HG03095 (cell line): Measurements from ENCODE around the gene RTN3.
"Not testable (repeated sequence)": the region's sequence is repeated elsewhere in the genome, so short reads cannot be mapped to it uniquely, and the experiment has no call there.

Source experiments
- ATAC-seq: cut with Tn5 transposase; IDR thresholded peaks from one replicate; pipeline ENCODE4 v1.9.1; 2021; ENCODE audit warnings: moderate library complexity; ENCODE audit not compliant: unreplicated experiment

The RTN3 gene, protein sequence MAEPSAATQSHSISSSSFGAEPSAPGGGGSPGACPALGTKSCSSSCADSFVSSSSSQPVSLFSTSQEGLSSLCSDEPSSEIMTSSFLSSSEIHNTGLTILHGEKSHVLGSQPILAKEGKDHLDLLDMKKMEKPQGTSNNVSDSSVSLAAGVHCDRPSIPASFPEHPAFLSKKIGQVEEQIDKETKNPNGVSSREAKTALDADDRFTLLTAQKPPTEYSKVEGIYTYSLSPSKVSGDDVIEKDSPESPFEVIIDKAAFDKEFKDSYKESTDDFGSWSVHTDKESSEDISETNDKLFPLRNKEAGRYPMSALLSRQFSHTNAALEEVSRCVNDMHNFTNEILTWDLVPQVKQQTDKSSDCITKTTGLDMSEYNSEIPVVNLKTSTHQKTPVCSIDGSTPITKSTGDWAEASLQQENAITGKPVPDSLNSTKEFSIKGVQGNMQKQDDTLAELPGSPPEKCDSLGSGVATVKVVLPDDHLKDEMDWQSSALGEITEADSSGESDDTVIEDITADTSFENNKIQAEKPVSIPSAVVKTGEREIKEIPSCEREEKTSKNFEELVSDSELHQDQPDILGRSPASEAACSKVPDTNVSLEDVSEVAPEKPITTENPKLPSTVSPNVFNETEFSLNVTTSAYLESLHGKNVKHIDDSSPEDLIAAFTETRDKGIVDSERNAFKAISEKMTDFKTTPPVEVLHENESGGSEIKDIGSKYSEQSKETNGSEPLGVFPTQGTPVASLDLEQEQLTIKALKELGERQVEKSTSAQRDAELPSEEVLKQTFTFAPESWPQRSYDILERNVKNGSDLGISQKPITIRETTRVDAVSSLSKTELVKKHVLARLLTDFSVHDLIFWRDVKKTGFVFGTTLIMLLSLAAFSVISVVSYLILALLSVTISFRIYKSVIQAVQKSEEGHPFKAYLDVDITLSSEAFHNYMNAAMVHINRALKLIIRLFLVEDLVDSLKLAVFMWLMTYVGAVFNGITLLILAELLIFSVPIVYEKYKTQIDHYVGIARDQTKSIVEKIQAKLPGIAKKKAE

DNA sequence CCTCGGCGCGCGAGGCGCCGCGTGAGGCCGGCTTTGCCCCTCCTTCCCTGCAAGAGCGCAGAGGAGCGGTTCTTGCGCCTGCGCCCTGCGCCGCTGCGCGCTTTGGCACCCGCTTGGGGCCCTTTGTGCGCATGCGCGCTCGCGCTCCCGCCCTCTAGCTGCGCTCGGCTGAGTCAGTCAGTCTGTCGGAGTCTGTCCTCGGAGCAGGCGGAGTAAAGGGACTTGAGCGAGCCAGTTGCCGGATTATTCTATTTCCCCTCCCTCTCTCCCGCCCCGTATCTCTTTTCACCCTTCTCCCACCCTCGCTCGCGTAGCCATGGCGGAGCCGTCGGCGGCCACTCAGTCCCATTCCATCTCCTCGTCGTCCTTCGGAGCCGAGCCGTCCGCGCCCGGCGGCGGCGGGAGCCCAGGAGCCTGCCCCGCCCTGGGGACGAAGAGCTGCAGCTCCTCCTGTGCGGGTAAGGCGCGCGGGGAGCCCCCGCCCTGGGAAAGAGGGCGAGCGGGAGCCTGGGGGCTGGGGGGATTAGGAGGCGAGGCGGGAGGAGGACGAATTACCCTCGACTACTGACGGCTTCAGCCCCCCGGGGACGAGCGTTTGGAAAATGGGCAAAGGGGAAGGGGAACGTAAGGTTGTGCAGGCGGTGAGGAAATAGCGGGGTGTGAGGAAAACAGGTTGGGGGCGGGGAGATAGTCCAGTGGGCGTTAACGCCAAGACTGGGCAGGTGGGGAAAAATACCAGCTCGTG, at the start of gene RTN3:
TSS of gene RTN3 (plus strand) at position 180 of the 745 bp plus-strand sequence. CDS start at position 317, 137 bp downstream.
- ATAC-seq, result peak; percentile 73

DNA sequence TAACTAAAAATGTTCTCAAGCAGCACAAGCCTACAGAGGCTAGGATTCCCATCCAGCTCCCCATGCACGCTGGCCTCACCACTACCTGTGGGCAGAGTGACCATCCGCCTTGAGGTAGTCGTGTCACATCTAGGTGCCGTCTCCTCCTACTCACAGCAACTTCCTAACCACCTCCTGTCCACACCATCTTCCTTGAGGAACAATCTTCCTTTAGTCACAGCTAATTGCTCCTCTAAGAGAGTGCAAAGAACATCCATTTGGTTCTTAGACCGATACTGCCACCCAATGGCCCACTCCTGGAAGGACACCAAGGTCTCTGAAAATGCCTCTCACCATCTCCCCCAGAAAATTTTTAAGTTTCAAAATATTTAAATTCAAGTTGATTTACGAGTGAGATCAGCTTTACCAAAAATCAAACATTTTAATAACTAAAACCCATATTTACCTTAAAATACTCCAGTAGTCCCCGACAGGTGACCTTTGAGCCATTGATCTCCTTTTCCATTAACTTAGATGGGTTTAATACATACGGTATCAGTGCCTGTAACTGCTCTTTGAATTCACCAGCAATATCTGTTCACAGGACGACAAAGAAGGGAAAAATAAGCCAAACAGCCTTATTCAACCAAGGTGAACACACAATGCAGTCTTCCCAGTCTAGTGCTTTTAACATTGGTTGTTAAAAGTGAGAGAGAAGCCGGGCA, 45.4 kb upstream of the RTN3 start:
- no peak for ATAC-seq

DNA sequence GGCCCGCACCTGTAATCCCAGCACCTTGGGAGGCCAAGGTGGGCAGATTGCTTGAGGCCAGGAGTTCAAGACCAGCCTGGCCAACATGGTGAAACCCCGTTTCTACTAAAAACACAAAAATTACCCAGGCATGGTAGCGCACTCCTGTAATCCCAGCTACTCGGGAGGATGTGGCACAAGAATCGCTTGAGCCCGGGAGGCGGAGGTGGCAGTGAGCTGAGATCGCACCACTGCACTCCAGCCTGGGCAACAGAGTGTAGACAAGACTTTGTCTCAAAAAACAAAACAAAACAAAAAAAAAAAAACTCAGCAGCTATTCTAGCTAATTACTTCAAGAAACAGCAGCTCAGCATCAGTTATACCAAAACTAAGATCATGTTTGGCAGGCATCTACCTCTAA, 42.9 kb upstream of the RTN3 start:
- not testable (repeated sequence) for ATAC-seq

DNA sequence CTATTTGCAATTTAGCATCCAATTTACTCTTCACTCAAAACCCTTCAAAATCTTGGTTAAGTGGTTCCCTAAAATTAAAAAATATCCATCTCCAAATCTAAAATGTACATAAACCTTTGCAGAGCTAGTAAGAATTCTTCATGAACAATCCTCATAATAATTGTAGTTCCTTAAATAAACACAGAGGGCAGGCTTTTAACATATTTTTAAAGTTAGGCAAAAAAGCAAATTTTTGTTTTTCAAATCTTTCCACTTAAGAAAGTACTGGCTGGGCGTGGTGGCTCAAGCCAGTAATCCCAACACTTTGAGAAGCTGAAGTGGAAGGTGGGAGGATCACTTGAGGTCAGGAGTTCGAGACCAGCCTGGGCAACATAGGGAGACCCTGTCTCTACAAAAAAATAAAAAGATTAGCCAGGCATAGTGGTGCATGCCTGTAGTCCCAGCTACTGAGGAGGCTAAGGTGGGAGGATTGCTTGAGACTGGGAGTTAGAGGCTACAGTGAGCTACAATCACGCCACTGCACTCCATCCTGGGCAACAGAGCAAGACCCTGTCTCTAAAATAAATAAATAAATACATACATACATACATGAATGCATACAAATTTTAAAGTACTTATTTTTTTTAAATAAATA, 42.0 kb upstream of the RTN3 start:
- no peak for ATAC-seq

DNA sequence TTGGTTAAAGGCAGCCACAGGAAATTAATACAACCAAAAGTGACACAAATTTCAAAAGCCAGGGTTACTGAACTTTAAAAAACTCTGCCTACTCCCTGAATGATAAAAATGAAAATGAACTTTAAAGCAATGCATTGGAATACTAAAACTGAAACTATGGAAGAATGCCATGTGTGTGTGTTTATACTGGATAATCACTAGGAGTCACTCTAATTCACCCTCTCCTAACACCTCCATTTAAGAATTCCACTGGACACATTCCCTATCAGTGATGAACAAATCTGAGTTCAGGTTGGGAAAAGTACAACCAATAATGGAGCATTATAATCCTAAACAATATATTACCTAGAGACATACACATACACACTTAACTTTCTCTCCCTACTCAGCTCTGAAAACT, 39.6 kb upstream of the RTN3 start:
- ATAC-seq, result no peak

GRCh38 chr11:63643205-63643604, 38.1 kb upstream of the RTN3 start:
- no peak for ATAC-seq

DNA sequence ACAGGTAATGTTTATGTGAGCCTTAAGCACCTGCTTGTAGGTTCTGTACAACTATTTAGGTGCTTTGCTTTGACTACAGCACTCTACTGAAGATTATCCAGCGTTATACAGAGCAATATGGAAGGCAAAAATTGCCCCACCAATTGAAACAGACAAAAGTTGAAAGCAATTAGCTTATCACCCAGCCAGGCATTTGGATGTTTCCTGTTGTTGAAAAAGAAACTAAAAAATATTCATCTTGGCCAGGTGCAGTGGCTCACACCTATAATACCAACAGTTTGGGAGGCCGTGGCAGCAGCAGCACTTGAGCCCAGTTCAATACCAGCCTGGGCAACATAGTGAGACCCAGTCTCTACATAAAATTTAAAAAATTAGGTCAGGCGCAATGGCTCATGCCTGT, 28.6 kb upstream of the RTN3 start:
- no peak for ATAC-seq

- ATAC-seq, result no peak
Observed at GRCh38 chr11:63660972-63661371, 20.3 kb upstream of the RTN3 start.

DNA sequence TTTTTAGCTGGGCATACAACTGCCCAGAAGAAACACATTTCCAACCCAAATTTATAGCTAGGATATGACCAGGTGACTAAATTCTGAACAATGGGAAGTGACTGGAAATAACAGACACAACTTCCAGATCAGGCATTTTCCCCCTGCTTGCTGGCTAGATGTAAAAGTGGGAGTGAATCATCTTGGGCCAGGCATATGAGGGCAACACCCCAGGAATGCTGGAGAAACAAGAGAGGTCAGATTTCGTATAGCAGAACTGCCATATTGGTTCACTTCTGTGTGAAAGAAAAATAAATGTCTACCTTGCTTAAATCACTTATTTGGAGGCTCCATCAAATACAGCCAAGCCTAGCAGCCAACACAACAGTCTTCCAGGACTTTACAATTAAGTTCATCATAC, 17.5 kb upstream of the RTN3 start:
- ATAC-seq, result no peak

GRCh38 chr11:63666874-63667273, 14.4 kb upstream of the RTN3 start:
- ATAC-seq, result no peak

DNA sequence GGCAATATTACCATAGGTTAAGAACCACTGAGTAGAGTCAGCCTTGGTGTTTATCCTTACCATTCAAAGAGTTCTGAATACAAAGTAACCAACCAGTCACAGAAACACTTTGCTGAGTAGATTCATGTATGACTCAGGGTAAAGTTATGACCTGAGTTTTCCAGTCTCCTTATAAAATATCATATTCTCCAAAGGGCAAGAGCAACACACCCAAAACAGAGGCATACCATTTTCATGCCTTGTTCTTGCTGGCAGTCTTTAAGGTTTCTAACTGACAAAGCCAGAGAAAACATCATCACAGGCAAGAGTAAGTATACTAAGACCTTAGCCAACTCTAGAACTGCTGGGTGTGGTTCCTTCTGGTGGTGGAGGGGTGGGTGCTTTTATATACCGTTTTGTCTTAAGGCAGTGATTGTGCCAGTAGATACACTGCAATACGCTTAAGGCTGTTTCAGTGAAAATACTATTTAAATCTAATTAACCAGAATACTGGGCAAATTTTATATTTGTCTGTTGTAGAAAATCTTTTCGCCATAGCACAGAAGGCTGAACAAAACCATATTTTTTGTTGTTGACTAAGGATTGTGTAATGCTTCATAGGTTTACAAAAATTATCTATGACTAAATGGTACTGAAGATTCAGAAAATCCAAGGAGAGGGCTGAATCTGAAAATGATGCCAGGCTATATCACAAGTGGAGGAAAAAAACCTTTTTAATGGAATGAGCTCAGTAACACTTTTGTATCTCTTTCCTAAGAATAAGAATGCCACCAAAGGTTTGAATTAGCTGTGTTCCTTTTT, 13.1 kb upstream of the RTN3 start:
- ATAC-seq, result no peak

DNA sequence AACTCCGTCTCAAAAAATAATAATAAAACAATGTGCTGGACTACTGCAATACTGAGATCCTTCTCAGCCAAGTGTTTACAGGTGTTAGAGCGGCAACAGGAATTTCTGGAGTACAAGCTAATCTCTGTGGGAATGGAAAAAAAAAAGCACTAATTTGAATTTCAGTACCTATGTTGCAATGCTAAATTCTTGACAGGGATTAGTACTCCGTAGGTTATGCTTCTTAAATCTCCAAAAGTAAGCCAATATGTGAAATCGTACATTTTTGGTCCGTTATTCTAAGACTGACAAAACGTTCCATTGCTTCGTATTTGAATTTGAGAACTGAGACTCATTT, 11.2 kb upstream of the RTN3 start:
- no peak for ATAC-seq

DNA sequence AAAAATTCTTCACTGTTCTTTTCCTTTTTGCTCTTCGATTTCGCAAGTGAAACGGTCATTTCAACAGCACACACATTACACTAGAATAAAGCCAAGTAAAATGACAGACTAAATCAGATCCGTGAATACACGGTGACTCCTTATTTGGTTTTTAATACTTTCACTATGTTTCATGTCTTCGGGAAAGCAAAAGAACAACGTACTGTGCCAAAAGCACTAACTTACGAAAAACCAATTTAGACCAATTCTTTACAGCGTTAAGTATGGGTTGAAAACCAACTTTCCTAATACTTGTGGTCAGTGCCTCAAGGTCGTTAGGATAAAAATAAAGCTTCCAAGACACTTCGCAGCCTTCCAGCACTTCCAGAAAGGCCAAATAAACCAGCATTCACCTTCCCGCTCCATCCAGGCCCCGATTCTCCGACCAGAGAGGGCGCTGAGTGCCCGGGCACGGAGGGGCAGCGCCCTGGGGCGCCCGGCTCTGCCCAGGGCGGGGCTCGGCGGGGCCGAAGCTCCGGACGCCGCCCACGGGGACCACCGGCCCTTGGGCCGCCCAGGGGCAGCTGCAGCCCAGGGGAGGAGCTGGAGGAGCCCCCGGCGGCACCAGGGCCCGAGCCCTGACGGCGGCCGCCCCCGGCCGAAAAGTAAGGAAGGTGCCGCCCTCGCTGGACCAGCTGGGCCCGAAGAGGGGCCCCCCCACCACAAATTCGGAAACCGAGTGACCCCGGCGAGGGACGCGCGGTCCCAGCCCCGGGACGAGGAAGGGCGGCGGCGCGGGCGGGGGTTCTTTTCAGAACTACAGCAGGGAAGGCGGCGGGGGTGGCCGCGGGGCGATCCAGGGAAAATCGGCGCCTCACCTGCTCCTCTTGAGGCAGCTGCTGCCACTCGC, 10.6 kb upstream of the RTN3 start:
- no peak for ATAC-seq

DNA sequence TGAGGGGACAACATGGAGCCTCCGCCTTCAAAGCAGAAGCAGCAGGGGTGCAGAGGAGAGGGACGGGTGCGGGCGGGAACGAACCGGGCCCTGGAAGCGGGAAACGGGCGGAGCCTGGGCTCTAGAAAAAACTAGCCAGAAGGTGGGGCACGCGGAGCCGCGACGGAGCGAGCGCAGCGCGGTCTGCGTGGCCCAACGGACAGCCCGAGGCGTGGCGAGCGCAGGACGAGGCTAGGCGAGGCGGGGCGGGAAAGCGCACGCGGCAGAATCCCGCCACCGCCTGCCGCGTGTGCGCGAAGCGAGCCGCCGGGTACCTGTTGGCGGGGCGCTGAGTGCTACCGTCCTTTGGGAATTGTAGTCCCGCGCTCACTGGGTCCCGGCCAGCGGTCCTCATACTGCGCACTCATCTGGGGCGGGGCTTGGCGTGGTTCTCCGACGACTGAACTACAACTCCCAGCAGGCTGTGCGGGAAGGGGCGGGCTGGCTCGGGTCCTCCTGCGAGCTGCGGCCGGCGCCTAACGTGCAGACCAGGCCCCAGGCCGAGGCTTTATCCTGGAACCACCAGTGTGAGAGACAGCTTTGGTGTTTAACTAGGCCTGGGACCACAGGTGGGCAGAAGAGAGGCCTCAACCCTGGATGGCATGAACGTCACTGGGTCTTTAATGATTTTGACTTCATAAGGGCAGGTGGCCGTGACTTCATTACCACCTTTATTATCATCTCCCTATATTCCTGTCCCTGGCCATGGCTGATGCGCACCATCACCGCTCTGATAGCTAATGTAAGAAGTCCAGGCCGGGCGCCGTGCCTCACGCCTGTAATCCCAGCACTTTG, 9.8 kb upstream of the RTN3 start, which contains the start of gene ATL3:
TSS of gene ATL3 (minus strand) at position 55 of the 834 bp plus-strand sequence. CDS start at position 14, 41 bp downstream.
- peak; percentile 87 for ATAC-seq

DNA sequence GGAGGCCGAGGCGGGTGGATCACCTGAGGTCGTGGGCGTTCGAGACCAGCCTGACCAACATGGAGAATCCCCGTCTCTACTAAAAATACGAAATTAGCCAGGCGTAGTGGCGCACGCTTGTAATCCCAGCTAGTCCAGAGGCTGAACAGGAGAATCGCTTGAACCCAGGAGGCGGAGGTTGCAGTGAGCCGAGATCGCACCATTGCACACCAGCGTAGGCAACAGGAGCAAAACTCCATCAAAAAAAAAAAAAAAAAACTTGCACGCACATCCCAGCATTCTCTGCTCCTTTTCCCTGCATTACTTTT, 9.2 kb upstream of the RTN3 start:
- no peak for ATAC-seq

GRCh38 chr11:63672936-63673539, 8.3 kb upstream of the RTN3 start:
- no peak for ATAC-seq

DNA sequence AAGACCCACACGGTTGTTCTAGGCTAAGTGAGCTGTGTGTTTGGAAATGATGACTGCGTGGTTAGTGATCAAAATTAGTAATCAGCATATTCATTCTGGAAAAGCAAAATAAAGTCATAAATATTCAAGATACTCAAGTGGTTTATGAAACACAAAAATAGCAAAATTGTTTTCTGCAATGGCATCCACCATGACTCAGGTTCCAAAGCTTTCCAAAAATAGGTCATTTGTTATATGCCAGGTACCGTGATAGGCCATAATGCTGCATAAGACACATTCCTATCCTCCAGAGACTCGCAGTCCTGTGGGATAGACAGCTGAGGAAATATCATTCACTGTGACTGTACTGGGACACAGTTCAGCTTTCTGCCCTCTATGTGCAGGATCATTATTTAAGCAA, 7.7 kb upstream of the RTN3 start:
- ATAC-seq, result no peak
